ENCODE data around the gene ZC3H6.
A peak's percentile ranks its signal among the peaks of the same experiment; 100 is the strongest.

Gene ZC3H6

DNA sequence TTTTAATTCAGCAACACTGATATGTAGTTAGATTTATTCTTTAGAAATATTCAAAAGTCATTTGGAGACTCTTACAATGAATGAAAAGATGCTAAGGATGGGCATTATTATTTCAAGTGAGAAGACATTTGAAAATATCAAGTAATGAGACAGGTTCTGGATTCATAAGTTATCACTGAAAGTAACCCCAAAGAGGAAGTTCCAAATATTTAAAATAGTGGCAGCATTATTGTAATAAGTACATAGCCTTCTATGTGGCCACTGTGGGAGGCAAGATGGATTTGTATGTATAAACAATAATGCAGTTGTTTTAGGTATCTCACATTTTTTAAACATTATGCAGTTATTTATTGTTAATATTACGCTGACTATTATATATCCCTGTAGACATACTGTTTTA, 29.7 kb downstream of the ZC3H6 start:
- TF ChIP-seq, protein P1, sequence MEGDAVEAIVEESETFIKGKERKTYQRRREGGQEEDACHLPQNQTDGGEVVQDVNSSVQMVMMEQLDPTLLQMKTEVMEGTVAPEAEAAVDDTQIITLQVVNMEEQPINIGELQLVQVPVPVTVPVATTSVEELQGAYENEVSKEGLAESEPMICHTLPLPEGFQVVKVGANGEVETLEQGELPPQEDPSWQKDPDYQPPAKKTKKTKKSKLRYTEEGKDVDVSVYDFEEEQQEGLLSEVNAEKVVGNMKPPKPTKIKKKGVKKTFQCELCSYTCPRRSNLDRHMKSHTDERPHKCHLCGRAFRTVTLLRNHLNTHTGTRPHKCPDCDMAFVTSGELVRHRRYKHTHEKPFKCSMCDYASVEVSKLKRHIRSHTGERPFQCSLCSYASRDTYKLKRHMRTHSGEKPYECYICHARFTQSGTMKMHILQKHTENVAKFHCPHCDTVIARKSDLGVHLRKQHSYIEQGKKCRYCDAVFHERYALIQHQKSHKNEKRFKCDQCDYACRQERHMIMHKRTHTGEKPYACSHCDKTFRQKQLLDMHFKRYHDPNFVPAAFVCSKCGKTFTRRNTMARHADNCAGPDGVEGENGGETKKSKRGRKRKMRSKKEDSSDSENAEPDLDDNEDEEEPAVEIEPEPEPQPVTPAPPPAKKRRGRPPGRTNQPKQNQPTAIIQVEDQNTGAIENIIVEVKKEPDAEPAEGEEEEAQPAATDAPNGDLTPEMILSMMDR (IDR thresholded peaks at IDR 0.05; ENCODE audit: low read length, missing control alignments): no peak
- H3K4me3 ChIP-seq (replicated peaks; ENCODE audit: low read depth, low read length): no peak overlapping the region
- no peak for DNase-seq (ENCODE audit: low read depth)

GRCh38 chr2:112310906-112311305, 35.5 kb downstream of the ZC3H6 start:
- DNase-seq (ENCODE audit: low read depth): no peak
- TF ChIP-seq, protein P1 (IDR thresholded peaks at IDR 0.05; ENCODE audit: low read length, missing control alignments): no peak
- H3K4me3 ChIP-seq (replicated peaks; ENCODE audit: low read depth, low read length): no peak overlapping the region

DNA sequence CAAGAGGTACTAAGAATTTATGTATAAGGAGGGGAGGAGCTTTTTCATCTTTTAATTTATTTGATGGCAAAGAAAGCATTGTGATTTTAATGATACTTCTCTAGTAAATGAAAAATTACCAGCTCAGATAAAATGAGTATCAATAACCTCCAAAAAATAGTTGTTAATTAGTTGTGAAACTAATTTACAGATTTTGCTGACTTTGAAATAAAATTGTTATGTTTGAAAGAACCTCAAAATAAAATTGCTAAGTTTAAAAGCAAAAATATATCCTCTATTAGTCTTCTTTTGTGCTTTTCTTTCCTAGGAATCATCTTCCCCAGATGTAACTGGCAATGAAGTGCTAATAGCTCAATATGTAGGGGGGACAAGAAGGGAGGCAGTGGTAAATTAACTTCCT, 36.5 kb downstream of the ZC3H6 start:
- TF ChIP-seq, protein P1 (IDR thresholded peaks at IDR 0.05; ENCODE audit: low read length, missing control alignments): no peak
- H3K4me3 ChIP-seq (replicated peaks; ENCODE audit: low read depth, low read length): no peak overlapping the region

DNA sequence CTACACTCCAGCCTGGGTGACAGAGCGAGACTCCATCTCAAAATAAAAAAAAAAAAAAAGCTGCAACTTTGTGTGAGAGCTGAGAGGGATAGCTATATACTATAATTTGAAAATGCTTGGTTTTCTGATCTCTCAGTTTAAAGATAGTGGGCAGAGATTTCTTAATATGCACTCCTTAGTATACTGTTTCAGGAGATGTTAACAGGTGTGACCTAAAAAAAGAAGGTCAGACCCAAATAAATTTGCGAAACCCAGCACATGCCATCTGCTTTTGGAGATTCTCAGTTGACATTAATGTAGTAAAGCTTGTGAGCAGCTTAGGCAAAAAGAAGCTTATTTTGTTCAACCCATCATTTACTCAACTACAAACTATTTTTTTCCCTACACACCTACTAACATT, 37.4 kb downstream of the ZC3H6 start:
- TF ChIP-seq, protein P1 (IDR thresholded peaks at IDR 0.05; ENCODE audit: low read length, missing control alignments): no peak
- no peak overlapping the region for H3K4me3 ChIP-seq (replicated peaks; ENCODE audit: low read depth, low read length)
- DNase-seq (ENCODE audit: low read depth): no peak

More for the DNA sequence above, 36.5 kb downstream of the ZC3H6 start:
- DNase-seq (ENCODE audit: low read depth): no peak

GRCh38 chr2:112314856-112315255, 39.5 kb downstream of the ZC3H6 start:
- DNase-seq (ENCODE audit: low read depth): peak; percentile 23
- TF ChIP-seq, protein P1 (IDR thresholded peaks at IDR 0.05; ENCODE audit: low read length, missing control alignments): no peak
- H3K4me3 ChIP-seq (replicated peaks; ENCODE audit: low read depth, low read length): no peak overlapping the region

GRCh38 chr2:112317303-112318158, 42.1 kb downstream of the ZC3H6 start:
- peak; percentile 48 for DNase-seq (ENCODE audit: low read depth)
- TF ChIP-seq, protein P1 (IDR thresholded peaks at IDR 0.05; ENCODE audit: low read length, missing control alignments): no peak
- H3K4me3 ChIP-seq (replicated peaks; ENCODE audit: low read depth, low read length): no peak overlapping the region

DNA sequence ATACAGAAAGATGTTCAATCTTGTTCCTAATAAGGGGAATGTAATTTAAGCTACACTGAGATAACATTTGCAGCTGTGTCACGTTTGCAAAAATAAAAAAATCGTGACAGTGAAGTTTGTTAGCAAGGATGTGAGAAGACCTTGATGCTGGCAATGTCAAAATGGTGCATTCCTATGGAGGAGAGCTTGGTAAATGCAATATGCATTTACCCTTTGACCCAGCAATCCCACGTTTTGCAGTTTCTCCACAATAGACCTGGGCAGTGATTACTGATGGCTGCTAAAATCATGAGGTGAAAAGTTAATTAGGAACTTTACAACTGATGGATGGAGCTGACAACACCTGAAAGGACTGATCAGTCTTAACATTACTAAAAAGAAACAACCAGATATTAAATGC, 43.1 kb downstream of the ZC3H6 start:
- H3K4me3 ChIP-seq (replicated peaks; ENCODE audit: low read depth, low read length): no peak overlapping the region
- no peak for DNase-seq (ENCODE audit: low read depth)
- TF ChIP-seq, protein P1 (IDR thresholded peaks at IDR 0.05; ENCODE audit: low read length, missing control alignments): no peak

Data from fibroblast of pulmonary artery (primary cell).